Measurements from ENCODE around the gene PSMC3IP. TPM values are rescaled to one million over a fixed set of nuclear protein-coding genes. Genes with fewer than 3 reads are reported as not detected.
"Not testable (repeated sequence)": the region's sequence is repeated elsewhere in the genome, so short reads cannot be mapped to it uniquely, and the experiment has no call there.

The PSMC3IP gene
- total RNA-seq (2014; rRNA removed; shearing (Covaris generic)): 15.0 and 17.1 TPM in 2 replicates
- 35.5 and 69.3 TPM in 2 replicates for polyA plus RNA-seq (2014; cell fraction: nucleus; rRNA removed)

GRCh38 chr17:42577532-42578281, at the start of gene PSMC3IP:
Gene PSMC3IP (minus strand): TSS chr17:42577729. CDS start chr17:42577686, 43 bp downstream.
- peak; percentile 94 for DNase-seq (ENCODE audit: extremely low read depth, low read depth)

- DNase-seq (ENCODE audit: extremely low read depth, low read depth): no peak
These were observed 46.4 kb upstream of the PSMC3IP start for GRCh38 chr17:42623732-42624596.

GRCh38 chr17:42623271-42623670, 45.7 kb upstream of the PSMC3IP start:
- DNase-seq (ENCODE audit: extremely low read depth, low read depth): no peak

GRCh38 chr17:42621987-42622386, 44.5 kb upstream of the PSMC3IP start:
- DNase-seq (ENCODE audit: extremely low read depth, low read depth): not testable (repeated sequence)

GRCh38 chr17:42618442-42619150, 41.1 kb upstream of the PSMC3IP start:
- no peak for DNase-seq (ENCODE audit: extremely low read depth, low read depth)

GRCh38 chr17:42617956-42618431, 40.5 kb upstream of the PSMC3IP start:
- no peak for DNase-seq (ENCODE audit: extremely low read depth, low read depth)

GRCh38 chr17:42613699-42614295, 36.3 kb upstream of the PSMC3IP start:
- no peak for DNase-seq (ENCODE audit: extremely low read depth, low read depth)

GRCh38 chr17:42612013-42612412, 34.5 kb upstream of the PSMC3IP start:
- DNase-seq (ENCODE audit: extremely low read depth, low read depth): no peak

GRCh38 chr17:42609814-42610801, 32.6 kb upstream of the PSMC3IP start:
- DNase-seq (ENCODE audit: extremely low read depth, low read depth): not testable (repeated sequence)

- DNase-seq (ENCODE audit: extremely low read depth, low read depth): peak; percentile 99
These were observed 31.8 kb upstream of the PSMC3IP start, which contains the start of the genes RETREG3 and TUBG1 for GRCh38 chr17:42609182-42609813. Gene RETREG3 (minus strand): TSS chr17:42609374. CDS start chr17:42609324, 50 bp downstream. Gene TUBG1 (plus strand): TSS chr17:42609683. CDS start chr17:42609738, 55 bp downstream.

- no peak for DNase-seq (ENCODE audit: extremely low read depth, low read depth)
These were observed 31.0 kb upstream of the PSMC3IP start for GRCh38 chr17:42608305-42609181.

- no peak for DNase-seq (ENCODE audit: extremely low read depth, low read depth)
These were observed 30.2 kb upstream of the PSMC3IP start for GRCh38 chr17:42607769-42608168.

- no peak for DNase-seq (ENCODE audit: extremely low read depth, low read depth)
These were observed 25.8 kb upstream of the PSMC3IP start for GRCh38 chr17:42603318-42603717.

- no peak for DNase-seq (ENCODE audit: extremely low read depth, low read depth)
These were observed 21.4 kb upstream of the PSMC3IP start for GRCh38 chr17:42598905-42599304.

GRCh38 chr17:42596386-42596785, 18.9 kb upstream of the PSMC3IP start:
- DNase-seq (ENCODE audit: extremely low read depth, low read depth): no peak

- DNase-seq (ENCODE audit: extremely low read depth, low read depth): no peak
These were observed 13.9 kb upstream of the PSMC3IP start for GRCh38 chr17:42591411-42591810.

- no peak for DNase-seq (ENCODE audit: extremely low read depth, low read depth)
These were observed 13.4 kb upstream of the PSMC3IP start for GRCh38 chr17:42590886-42591285.
